Iris pigment epithelial cell (primary cell): ENCODE measurements around the gene DLX4.
A peak's percentile ranks its signal among the peaks of the same experiment; 100 is the strongest.

Source experiments
- DNase-seq: peaks from one replicate; pipeline ENCODE4 v3.0.0-alpha.2; 2011; ENCODE audit warnings: low read depth

The DLX4 gene

GRCh38 chr17:49987681-49988441, 18.9 kb downstream of the DLX4 start:
- no peak for DNase-seq

- no peak for DNase-seq
Measured at GRCh38 chr17:49989518-49989880, 20.5 kb downstream of the DLX4 start.

- no peak for DNase-seq
Measured at GRCh38 chr17:49990331-49990730, 21.3 kb downstream of the DLX4 start.

- no peak for DNase-seq
Measured at GRCh38 chr17:49990921-49991320, 21.9 kb downstream of the DLX4 start.

GRCh38 chr17:49991409-49991808, 22.4 kb downstream of the DLX4 start:
- DNase-seq = no peak

GRCh38 chr17:49992191-49992932, 23.4 kb downstream of the DLX4 start:
- DNase-seq = no peak

GRCh38 chr17:49992933-49993422, 24.0 kb downstream of the DLX4 start:
- DNase-seq = no peak

- no peak for DNase-seq
Measured at GRCh38 chr17:49993423-49994060, 24.6 kb downstream of the DLX4 start.

GRCh38 chr17:49994085-49995054, 25.4 kb downstream of the DLX4 start:
- no peak for DNase-seq

- peak; percentile 75 for DNase-seq
Measured at GRCh38 chr17:49995055-49995738, 26.2 kb downstream of the DLX4 start, which contains the start of gene DLX3. Gene DLX3 (minus strand): TSS chr17:49995224. CDS start chr17:49994998, 226 bp downstream.

GRCh38 chr17:49996121-49996494, 27.1 kb downstream of the DLX4 start:
- DNase-seq = no peak

- no peak for DNase-seq
Measured at GRCh38 chr17:49996495-49997300, 27.7 kb downstream of the DLX4 start.

GRCh38 chr17:49997301-49997650, 28.3 kb downstream of the DLX4 start:
- no peak for DNase-seq

GRCh38 chr17:49997773-49998703, 29.0 kb downstream of the DLX4 start:
- DNase-seq = peak; percentile 75

- DNase-seq = no peak
Measured at GRCh38 chr17:49998836-49999511, 30.0 kb downstream of the DLX4 start.

GRCh38 chr17:50003911-50004310, 34.9 kb downstream of the DLX4 start:
- DNase-seq = no peak

GRCh38 chr17:50009282-50009681, 40.3 kb downstream of the DLX4 start:
- no peak for DNase-seq

GRCh38 chr17:50013079-50013478, 44.1 kb downstream of the DLX4 start:
- no peak for DNase-seq
